H1 (cell line): ENCODE results near the gene PLEKHG2. TPM values are rescaled to one million over a fixed set of nuclear protein-coding genes. Genes with fewer than 3 reads are reported as not detected.

Experiments used
- BCL11A ChIP-seq, 2 experiments: IDR thresholded peaks; one replicate each; pipeline ENCODE4 v1.6.1; 2011; ENCODE audit warnings: low read depth in 2 of 2, low read length in 2 of 2, mild to moderate bottlenecking in 2 of 2
- BRCA1 ChIP-seq: IDR thresholded peaks from 2 replicates; pipeline ENCODE4 v1.6.1; 2012; ENCODE audit warnings: low read depth, low read length, improper control_type of control experiment
- CHD7 ChIP-seq: fragments of 300-600 bp; sonication (generic); IDR thresholded peaks from 2 replicates; pipeline ENCODE4 v1.7.1; 2012; ENCODE audit warnings: low read length, moderate library complexity, mild to moderate bottlenecking, inconsistent platforms; ENCODE audit not compliant: insufficient replicate concordance
- GTF2F1 ChIP-seq: IDR thresholded peaks from 2 replicates; pipeline ENCODE4 v1.6.1; 2012; ENCODE audit warnings: low read depth, low read length, improper control_type of control experiment, borderline replicate concordance
- HDAC2 ChIP-seq, 2 experiments: fragments of 300-600 bp in 1 of 2; sonication (generic) in 1 of 2; IDR thresholded peaks; 2 replicates each; pipeline ENCODE4 v1.6.1; 2011 to 2012; ENCODE audit warnings: low read depth in 2 of 2, low read length in 2 of 2, mild to moderate bottlenecking in 2 of 2, moderate library complexity in 2 of 2, borderline replicate concordance in 1 of 2, inconsistent platforms in 1 of 2
- HDAC6 ChIP-seq: IDR thresholded peaks from one replicate; pipeline ENCODE4 v1.7.1; 2012; ENCODE audit warnings: low read depth, mild to moderate bottlenecking, inconsistent platforms, low read length, moderate library complexity
- KDM4A ChIP-seq: IDR thresholded peaks from one replicate; pipeline ENCODE4 v1.7.1; 2012; ENCODE audit warnings: low read depth, mild to moderate bottlenecking, moderate library complexity, low read length, inconsistent platforms; ENCODE audit not compliant: severe bottlenecking
- RFX5 ChIP-seq: IDR thresholded peaks from 2 replicates; pipeline ENCODE4 v1.6.1; 2011; ENCODE audit warnings: low read depth, low read length, improper control_type of control experiment, borderline replicate concordance
- polyA plus RNA-seq, 7 experiments: library from polyadenylated mRNA; depleted of rRNA in 3 of 7; stranded (reverse) in 5 of 7; unstranded in 2 of 7; fragments of >200 nt in 5 of 7; fragments of 200-250 nt in 2 of 7; gene quantifications; 1 replicate in 5 of 7; 2 replicates in 1 of 7; 4 replicates in 1 of 7; pipeline versions ENCODE4 v1.2.1 to v1.2.3, GENCODE V29; 2011 to 2013; ENCODE audit warnings: missing spikeins in 2 of 7, mixed read lengths in 2 of 7
- total RNA-seq: library from RNA; stranded (reverse); fragmentation: NEBNext Ultra II Directional; extraction: Animal tissue kit (Norgen Biotek cat#: 25700); gene quantifications from 2 replicates; pipeline ENCODE4 v1.2.1, GENCODE V29; 2021

Gene PLEKHG2
- total and polyA plus RNA-seq, 2 of the 8 experiments (the other 6 are each of a cell fraction or from before 2014, with no cell fraction given), result 16.9 to 65.7 TPM

GRCh38 chr19:39445196-39446111 lies 33.0 kb downstream of the PLEKHG2 start, which contains the start of gene SUPT5H (continued):
- TF ChIP-seq CHD7 (no peak), HDAC2 (IDR thresholded peaks at IDR 0.05; ENCODE audit: borderline replicate concordance in 1 of 2, low read depth in 2 of 2, low read length in 2 of 2) (no peak; a peak in 1 of 4 replicates), BRCA1 (peak; percentile 97), HDAC6 (no peak), KDM4A (peak; percentile 98), RFX5 (no peak), GTF2F1 (no peak), BCL11A (IDR thresholded peaks at IDR 0.05; ENCODE audit: low read depth in 2 of 2, low read length in 2 of 2) (no peak)
